NT2/D1 (cell line): ENCODE data around the gene WDR86.

Source experiments
- DNase-seq: peaks from one replicate; pipeline ENCODE4 v3.0.0-alpha.2; 2011; ENCODE audit warnings: low read depth, low spot score
- H3K27me3 ChIP-seq: 2 replicates; pipeline ENCODE4 v1.6.0; 2011; ENCODE audit warnings: mild to moderate bottlenecking; ENCODE audit not compliant: insufficient read length, insufficient read depth
- H3K36me3 ChIP-seq: 2 replicates; pipeline ENCODE4 v1.6.1; 2011; ENCODE audit warnings: mild to moderate bottlenecking, low read length, mixed read lengths; ENCODE audit not compliant: insufficient read depth, insufficient read length
- H3K4me1 ChIP-seq: 2 replicates; pipeline ENCODE4 v1.5.1; 2011; ENCODE audit not compliant: insufficient read depth, insufficient read length
- H3K4me3 ChIP-seq: 2 replicates; pipeline ENCODE4 v1.5.1; 2011; ENCODE audit warnings: low read depth; ENCODE audit not compliant: insufficient read length
- H3K9ac ChIP-seq: 2 replicates; pipeline ENCODE4 v1.6.0; 2011; ENCODE audit warnings: low read depth; ENCODE audit not compliant: insufficient read length
- H3K9me3 ChIP-seq: 2 replicates; pipeline ENCODE4 v1.5.1; 2011; ENCODE audit warnings: mild to moderate bottlenecking, low read length; ENCODE audit not compliant: insufficient read depth
- SUZ12 ChIP-seq: IDR thresholded peaks from 2 replicates; pipeline ENCODE4 v1.6.1; 2011; ENCODE audit not compliant: insufficient read length, insufficient read depth; ENCODE audit errors: extremely low read depth
- YY1 ChIP-seq: IDR thresholded peaks from 2 replicates; pipeline ENCODE4 v1.6.1; 2011; ENCODE audit not compliant: insufficient read length, insufficient read depth
- ZNF274 ChIP-seq: IDR thresholded peaks from 2 replicates; pipeline ENCODE4 v1.6.1; 2011; ENCODE audit warnings: mild to moderate bottlenecking, low read depth, low read length

The WDR86 gene

GRCh38 chr7:151373599-151373998 is 36.2 kb downstream of the WDR86 start:
- H3K4me1 ChIP-seq, result peaks cover 16% of the 10 kb centered on the region
- H3K36me3 ChIP-seq, result peaks cover 49% of the 10 kb centered on the region
- H3K27me3 ChIP-seq, result no peaks in the 10 kb centered on the region
- H3K9me3 ChIP-seq, result no peaks in the 10 kb centered on the region
- no peak overlapping the region for H3K4me3 ChIP-seq
- TF ChIP-seq ZNF274 (no peak), YY1 (no peak), SUZ12 (no peak)
- no peak for DNase-seq
- H3K9ac ChIP-seq, result no peak overlapping the region

- no peak overlapping the region for H3K9ac ChIP-seq
- peaks cover 16% of the 10 kb centered on the region for H3K4me1 ChIP-seq
- H3K9me3 ChIP-seq, result no peaks in the 10 kb centered on the region
- peaks cover 43% of the 10 kb centered on the region for H3K36me3 ChIP-seq
- no peak overlapping the region for H3K4me3 ChIP-seq
- TF ChIP-seq YY1 (no peak), SUZ12 (no peak), ZNF274 (no peak)
- no peaks in the 10 kb centered on the region for H3K27me3 ChIP-seq
- peak; percentile 47 for DNase-seq
These were observed 37.1 kb downstream of the WDR86 start for GRCh38 chr7:151372612-151373265.

- H3K4me3 ChIP-seq, result no peak overlapping the region
- peaks cover 16% of the 10 kb centered on the region for H3K4me1 ChIP-seq
- no peak for DNase-seq
- H3K9me3 ChIP-seq, result no peaks in the 10 kb centered on the region
- TF ChIP-seq ZNF274, result no peak
- no peak for TF ChIP-seq YY1
- TF ChIP-seq SUZ12, result no peak
- peaks cover 30% of the 10 kb centered on the region for H3K36me3 ChIP-seq
- no peak overlapping the region for H3K9ac ChIP-seq
- no peaks in the 10 kb centered on the region for H3K27me3 ChIP-seq
These were observed 38.6 kb downstream of the WDR86 start for GRCh38 chr7:151371266-151371665.

GRCh38 chr7:151368136-151368571 is 41.7 kb downstream of the WDR86 start:
- Histone ChIP-seq H3K9me3 (no peaks in the 10 kb centered on the region), H3K36me3 (peaks cover 9% of the 10 kb centered on the region), H3K27me3 (no peaks in the 10 kb centered on the region), H3K4me3 (no peak overlapping the region), H3K4me1 (peaks cover 6% of the 10 kb centered on the region), H3K9ac (no peak overlapping the region)
- TF ChIP-seq SUZ12, result no peak
- DNase-seq, result peak; percentile 84

- Histone ChIP-seq H3K27me3 (no peaks in the 10 kb centered on the region), H3K4me3 (no peak overlapping the region), H3K9ac (no peak overlapping the region), H3K4me1 (no peaks in the 10 kb centered on the region), H3K9me3 (no peaks in the 10 kb centered on the region), H3K36me3 (peaks cover 14% of the 10 kb centered on the region)
- no peak for DNase-seq
- TF ChIP-seq YY1, result no peak
- TF ChIP-seq SUZ12, result no peak
- no peak for TF ChIP-seq ZNF274
These were observed 42.6 kb downstream of the WDR86 start for GRCh38 chr7:151367284-151367683.

- no peak for TF ChIP-seq SUZ12
- no peak for TF ChIP-seq YY1
- no peak for TF ChIP-seq ZNF274
- Histone ChIP-seq H3K36me3 (peaks cover 17% of the 10 kb centered on the region), H3K9me3 (no peaks in the 10 kb centered on the region), H3K27me3 (no peaks in the 10 kb centered on the region), H3K4me1 (no peaks in the 10 kb centered on the region), H3K9ac (no peak overlapping the region), H3K4me3 (no peak overlapping the region)
- no peak for DNase-seq
These were observed 43.0 kb downstream of the WDR86 start for GRCh38 chr7:151366880-151367222.

GRCh38 chr7:151366166-151366879 is 43.5 kb downstream of the WDR86 start:
- peak overlapping the region; percentile 38 for H3K9ac ChIP-seq
- H3K4me1 ChIP-seq, result no peaks in the 10 kb centered on the region

More at GRCh38 chr7:151366166-151366879, 43.5 kb downstream of the WDR86 start:
- Histone ChIP-seq H3K9me3 (no peaks in the 10 kb centered on the region), H3K27me3 (no peaks in the 10 kb centered on the region), H3K36me3 (peaks cover 17% of the 10 kb centered on the region), H3K4me3 (no peak overlapping the region)
- TF ChIP-seq SUZ12, result no peak
- no peak for TF ChIP-seq YY1
- TF ChIP-seq ZNF274, result no peak
- no peak for DNase-seq
